ENCODE results near the gene BRIP1.

DNA sequence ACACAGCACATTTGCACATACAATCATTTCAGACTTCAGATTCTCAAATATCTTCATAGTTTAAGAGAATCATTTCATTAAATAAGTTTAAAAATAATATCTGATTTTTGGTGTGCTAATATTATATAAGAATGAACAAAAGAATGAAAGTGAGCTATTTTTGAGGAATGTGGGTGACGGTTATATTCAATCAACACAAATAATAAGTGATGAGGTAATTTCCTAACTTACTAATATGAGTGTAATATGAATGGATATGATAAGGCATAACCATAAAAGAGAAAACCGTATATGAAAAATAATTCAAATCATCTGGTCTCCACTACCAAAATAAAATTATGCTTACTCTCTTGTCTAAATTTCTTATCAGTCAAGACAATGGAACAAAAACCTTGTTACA, 203.9 kb downstream of the BRIP1 start:
- TF ChIP-seq IRF2 (CRISPR knock-in tag; IDR thresholded peaks at IDR 0.05; ENCODE audit: borderline replicate concordance, low read depth), result no peak
- no peak for TF ChIP-seq CBFB (CRISPR knock-in tag; IDR thresholded peaks at IDR 0.05; ENCODE audit: low read depth)
- TF ChIP-seq, protein P1, sequence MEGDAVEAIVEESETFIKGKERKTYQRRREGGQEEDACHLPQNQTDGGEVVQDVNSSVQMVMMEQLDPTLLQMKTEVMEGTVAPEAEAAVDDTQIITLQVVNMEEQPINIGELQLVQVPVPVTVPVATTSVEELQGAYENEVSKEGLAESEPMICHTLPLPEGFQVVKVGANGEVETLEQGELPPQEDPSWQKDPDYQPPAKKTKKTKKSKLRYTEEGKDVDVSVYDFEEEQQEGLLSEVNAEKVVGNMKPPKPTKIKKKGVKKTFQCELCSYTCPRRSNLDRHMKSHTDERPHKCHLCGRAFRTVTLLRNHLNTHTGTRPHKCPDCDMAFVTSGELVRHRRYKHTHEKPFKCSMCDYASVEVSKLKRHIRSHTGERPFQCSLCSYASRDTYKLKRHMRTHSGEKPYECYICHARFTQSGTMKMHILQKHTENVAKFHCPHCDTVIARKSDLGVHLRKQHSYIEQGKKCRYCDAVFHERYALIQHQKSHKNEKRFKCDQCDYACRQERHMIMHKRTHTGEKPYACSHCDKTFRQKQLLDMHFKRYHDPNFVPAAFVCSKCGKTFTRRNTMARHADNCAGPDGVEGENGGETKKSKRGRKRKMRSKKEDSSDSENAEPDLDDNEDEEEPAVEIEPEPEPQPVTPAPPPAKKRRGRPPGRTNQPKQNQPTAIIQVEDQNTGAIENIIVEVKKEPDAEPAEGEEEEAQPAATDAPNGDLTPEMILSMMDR (IDR thresholded peaks at IDR 0.05), result no peak
- TF ChIP-seq NFYB (CRISPR knock-in tag; conservative IDR thresholded peaks at IDR 0.05; ENCODE audit: low read depth), result no peak
- TF ChIP-seq, protein P2, sequence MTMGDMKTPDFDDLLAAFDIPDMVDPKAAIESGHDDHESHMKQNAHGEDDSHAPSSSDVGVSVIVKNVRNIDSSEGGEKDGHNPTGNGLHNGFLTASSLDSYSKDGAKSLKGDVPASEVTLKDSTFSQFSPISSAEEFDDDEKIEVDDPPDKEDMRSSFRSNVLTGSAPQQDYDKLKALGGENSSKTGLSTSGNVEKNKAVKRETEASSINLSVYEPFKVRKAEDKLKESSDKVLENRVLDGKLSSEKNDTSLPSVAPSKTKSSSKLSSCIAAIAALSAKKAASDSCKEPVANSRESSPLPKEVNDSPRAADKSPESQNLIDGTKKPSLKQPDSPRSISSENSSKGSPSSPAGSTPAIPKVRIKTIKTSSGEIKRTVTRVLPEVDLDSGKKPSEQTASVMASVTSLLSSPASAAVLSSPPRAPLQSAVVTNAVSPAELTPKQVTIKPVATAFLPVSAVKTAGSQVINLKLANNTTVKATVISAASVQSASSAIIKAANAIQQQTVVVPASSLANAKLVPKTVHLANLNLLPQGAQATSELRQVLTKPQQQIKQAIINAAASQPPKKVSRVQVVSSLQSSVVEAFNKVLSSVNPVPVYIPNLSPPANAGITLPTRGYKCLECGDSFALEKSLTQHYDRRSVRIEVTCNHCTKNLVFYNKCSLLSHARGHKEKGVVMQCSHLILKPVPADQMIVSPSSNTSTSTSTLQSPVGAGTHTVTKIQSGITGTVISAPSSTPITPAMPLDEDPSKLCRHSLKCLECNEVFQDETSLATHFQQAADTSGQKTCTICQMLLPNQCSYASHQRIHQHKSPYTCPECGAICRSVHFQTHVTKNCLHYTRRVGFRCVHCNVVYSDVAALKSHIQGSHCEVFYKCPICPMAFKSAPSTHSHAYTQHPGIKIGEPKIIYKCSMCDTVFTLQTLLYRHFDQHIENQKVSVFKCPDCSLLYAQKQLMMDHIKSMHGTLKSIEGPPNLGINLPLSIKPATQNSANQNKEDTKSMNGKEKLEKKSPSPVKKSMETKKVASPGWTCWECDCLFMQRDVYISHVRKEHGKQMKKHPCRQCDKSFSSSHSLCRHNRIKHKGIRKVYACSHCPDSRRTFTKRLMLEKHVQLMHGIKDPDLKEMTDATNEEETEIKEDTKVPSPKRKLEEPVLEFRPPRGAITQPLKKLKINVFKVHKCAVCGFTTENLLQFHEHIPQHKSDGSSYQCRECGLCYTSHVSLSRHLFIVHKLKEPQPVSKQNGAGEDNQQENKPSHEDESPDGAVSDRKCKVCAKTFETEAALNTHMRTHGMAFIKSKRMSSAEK (CRISPR knock-in tag; IDR thresholded peaks at IDR 0.05; ENCODE audit: borderline replicate concordance), result no peak
- TF ChIP-seq, protein P3, sequence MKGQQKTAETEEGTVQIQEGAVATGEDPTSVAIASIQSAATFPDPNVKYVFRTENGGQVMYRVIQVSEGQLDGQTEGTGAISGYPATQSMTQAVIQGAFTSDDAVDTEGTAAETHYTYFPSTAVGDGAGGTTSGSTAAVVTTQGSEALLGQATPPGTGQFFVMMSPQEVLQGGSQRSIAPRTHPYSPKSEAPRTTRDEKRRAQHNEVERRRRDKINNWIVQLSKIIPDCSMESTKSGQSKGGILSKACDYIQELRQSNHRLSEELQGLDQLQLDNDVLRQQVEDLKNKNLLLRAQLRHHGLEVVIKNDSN (CRISPR knock-in tag; IDR thresholded peaks at IDR 0.05), result no peak
